Uterus (tissue), 4 donors: Measurements from ENCODE around the gene TOM1L1. TPM values are rescaled to one million over a fixed set of nuclear protein-coding genes. Genes with fewer than 3 reads are reported as not detected.

ENCODE experiments used
- DNase-seq, 2 donors: peaks; one replicate each; pipeline ENCODE4 v3.0.0-alpha.2; 2019 to 2020
- H3K27ac ChIP-seq, 2 donors: fragments of 200-600 bp; sonication (generic); 1 replicate in 1 of 2; 2 replicates in 1 of 2; pipeline ENCODE4 v1.5.1; 2016 to 2018
- H3K27me3 ChIP-seq, 2 donors: fragments of 200-600 bp; sonication (generic); one replicate each; pipeline ENCODE4 v1.5.1; 2018 to 2019; ENCODE audit warnings: control low read depth in 1 of 2
- H3K36me3 ChIP-seq, 2 donors: fragments of 200-600 bp; sonication (generic); one replicate each; pipeline ENCODE4 v1.5.1; 2019; ENCODE audit warnings: control low read depth in 1 of 2
- H3K4me1 ChIP-seq, 2 donors: fragments of 200-600 bp; sonication (generic); one replicate each; pipeline ENCODE4 v1.5.1; 2018 to 2019; ENCODE audit warnings: control low read depth in 1 of 2
- H3K4me3 ChIP-seq, 2 donors: fragments of 200-600 bp; sonication (generic); 1 replicate in 1 of 2; 2 replicates in 1 of 2; pipeline ENCODE4 v1.5.1; 2018 to 2019; ENCODE audit warnings: mild to moderate bottlenecking in 1 of 2
- H3K9me3 ChIP-seq, 2 donors: fragments of 200-600 bp; sonication (generic); one replicate each; pipeline ENCODE4 v1.5.1; 2019; ENCODE audit warnings: control low read depth in 1 of 2
- POLR2A ChIP-seq, 2 donors: fragments of 450-650 bp; IDR thresholded peaks; one replicate each; pipeline ENCODE4 v1.6.1; 2016; ENCODE audit warnings: antibody characterized with exemption in 2 of 2, mild to moderate bottlenecking in 1 of 2, moderate library complexity in 1 of 2
- intact Hi-C: fragments of 100-400 bp; cut with DNase I; formaldehyde crosslinking; loops from one replicate; pipeline ENCODE4 v1.15.1; 2023; ENCODE audit warnings: low total_unique reads
- total RNA-seq, 4 donors: library from RNA; depleted of rRNA in 3 of 4; stranded (reverse); fragments of >200 nt in 3 of 4; gene quantifications; one replicate each; pipeline versions ENCODE4 v1.1.0 to v1.2.4, GENCODE V29; 2014 to 2023
- TF ChIP-seq, protein P1 (sequence below), 4 experiments: fragments of 200-600 bp in 2 of 4; fragments of 450-650 bp in 2 of 4; sonication (generic) in 2 of 4; IDR thresholded peaks; one replicate each; pipeline ENCODE4 v1.5.1; 2016 to 2019; ENCODE audit warnings: antibody characterized with exemption in 4 of 4, mild to moderate bottlenecking in 2 of 4, moderate library complexity in 1 of 4
- donor health status: DM: yes; HTN: yes; CAD: no.

Gene TOM1L1
- total RNA-seq, 4 donors from 2014 or later: 3.1 to 37.1 (median 20.9) TPM

DNA sequence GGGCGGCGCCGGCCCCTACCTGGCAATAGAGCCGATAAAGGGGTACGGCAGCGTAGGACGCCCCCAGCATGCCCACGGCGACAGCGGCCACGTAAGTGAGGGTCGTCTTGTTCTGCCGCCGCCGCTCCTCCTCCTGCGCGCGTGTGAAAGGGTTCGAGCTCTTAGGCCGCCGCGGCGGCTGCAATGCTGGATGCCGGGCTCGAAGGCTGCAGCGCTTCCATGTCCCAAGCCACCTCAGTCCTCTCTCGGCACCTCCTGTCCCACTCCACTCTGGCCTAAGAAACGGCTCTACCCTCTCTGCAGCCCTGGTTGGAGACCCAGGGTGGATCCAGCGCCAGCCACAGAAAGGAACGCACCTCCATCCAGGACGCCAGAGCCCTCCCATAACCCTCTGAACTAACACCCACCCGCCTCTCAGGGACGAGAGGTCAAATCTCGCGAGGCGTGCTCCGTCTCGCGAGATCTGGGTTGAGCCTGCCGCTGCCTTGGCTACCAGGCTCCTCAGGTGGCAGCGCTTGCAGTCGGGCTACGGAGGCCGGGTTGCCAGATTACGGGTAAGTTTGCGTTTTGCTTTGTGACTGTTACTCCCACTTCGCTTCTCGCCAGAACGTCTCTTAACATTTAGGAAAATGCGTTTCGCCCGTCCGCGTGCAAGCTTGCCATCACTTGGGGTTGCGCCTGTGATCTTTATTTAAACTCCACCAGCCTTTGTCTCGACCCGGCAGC is 67.8 kb downstream of the TOM1L1 start, which contains the start of the genes COX11 and STXBP4:
Gene COX11 (minus strand): TSS at position 393 of the 726 bp plus-strand sequence. CDS start 8 bp downstream, at position 385.
Gene STXBP4 (plus strand): TSS at position 504 of the 726 bp plus-strand sequence. CDS start 17,455 bp downstream, outside the sequence.
- intact Hi-C loops: no loop called here
- TF ChIP-seq, protein P1, sequence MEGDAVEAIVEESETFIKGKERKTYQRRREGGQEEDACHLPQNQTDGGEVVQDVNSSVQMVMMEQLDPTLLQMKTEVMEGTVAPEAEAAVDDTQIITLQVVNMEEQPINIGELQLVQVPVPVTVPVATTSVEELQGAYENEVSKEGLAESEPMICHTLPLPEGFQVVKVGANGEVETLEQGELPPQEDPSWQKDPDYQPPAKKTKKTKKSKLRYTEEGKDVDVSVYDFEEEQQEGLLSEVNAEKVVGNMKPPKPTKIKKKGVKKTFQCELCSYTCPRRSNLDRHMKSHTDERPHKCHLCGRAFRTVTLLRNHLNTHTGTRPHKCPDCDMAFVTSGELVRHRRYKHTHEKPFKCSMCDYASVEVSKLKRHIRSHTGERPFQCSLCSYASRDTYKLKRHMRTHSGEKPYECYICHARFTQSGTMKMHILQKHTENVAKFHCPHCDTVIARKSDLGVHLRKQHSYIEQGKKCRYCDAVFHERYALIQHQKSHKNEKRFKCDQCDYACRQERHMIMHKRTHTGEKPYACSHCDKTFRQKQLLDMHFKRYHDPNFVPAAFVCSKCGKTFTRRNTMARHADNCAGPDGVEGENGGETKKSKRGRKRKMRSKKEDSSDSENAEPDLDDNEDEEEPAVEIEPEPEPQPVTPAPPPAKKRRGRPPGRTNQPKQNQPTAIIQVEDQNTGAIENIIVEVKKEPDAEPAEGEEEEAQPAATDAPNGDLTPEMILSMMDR (IDR thresholded peaks at IDR 0.05): peak in 3 of 4 experiments; percentile 22 to 37 (median 32)
- peak; percentile 71 to 77 for TF ChIP-seq POLR2A (IDR thresholded peaks at IDR 0.05)

DNA sequence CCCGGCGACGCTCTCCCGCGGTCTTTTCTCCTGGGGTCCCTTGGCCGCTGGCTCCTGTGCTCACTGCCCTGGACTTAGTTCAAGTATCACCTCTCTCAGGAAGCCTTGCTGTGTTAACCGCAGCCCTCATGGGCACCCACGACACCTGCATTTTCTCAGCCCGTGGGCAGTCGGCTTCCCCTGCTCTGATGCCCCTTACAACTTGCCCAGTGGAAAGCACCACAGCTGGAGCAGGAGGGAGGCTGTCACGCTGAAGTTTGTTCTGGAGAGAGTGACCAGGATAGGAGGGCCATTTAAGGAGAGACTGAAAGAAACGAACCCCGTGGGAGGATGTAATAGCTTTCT is 68.3 kb downstream of the TOM1L1 start:
- Histone ChIP-seq H3K36me3 (no peaks in the 10 kb centered on the region), H3K4me3 (peak overlapping the region; percentile 93), H3K9me3 (no peaks in the 10 kb centered on the region), H3K27me3 (no peaks in the 10 kb centered on the region), H3K27ac (peak overlapping the region; percentile 84 to 88), H3K4me1 (no peaks in the 10 kb centered on the region)
- no peak for DNase-seq
- intact Hi-C loops: no loop called here
- TF ChIP-seq POLR2A (IDR thresholded peaks at IDR 0.05): no peak
- TF ChIP-seq, protein P1 (IDR thresholded peaks at IDR 0.05): no peak

More for the DNA sequence above, 67.8 kb downstream of the TOM1L1 start, which contains the start of the genes COX11 and STXBP4:
- Histone ChIP-seq H3K27ac (peak within 1 kb of the TSS; percentile 84 to 88), H3K4me1 (no peaks in the 10 kb centered on the region), H3K9me3 (no peaks in the 10 kb centered on the region), H3K27me3 (no peaks in the 10 kb centered on the region), H3K4me3 (peak within 1 kb of the TSS; percentile 93), H3K36me3 (no peaks in the 10 kb centered on the region)
- DNase-seq: peak; percentile 94

GRCh38 chr17:54969658-54970572 is 69.3 kb downstream of the TOM1L1 start:
- H3K27ac ChIP-seq: peak overlapping the region; percentile 84 to 88
- no peaks in the 10 kb centered on the region for H3K27me3 ChIP-seq
- no peaks in the 10 kb centered on the region for H3K36me3 ChIP-seq
- H3K9me3 ChIP-seq: no peaks in the 10 kb centered on the region
- TF ChIP-seq, protein P1 (IDR thresholded peaks at IDR 0.05): no peak
- TF ChIP-seq POLR2A (IDR thresholded peaks at IDR 0.05): no peak
- H3K4me1 ChIP-seq: no peaks in the 10 kb centered on the region
- intact Hi-C loops: no loop called here
- peak overlapping the region; percentile 93 for H3K4me3 ChIP-seq
- DNase-seq: no peak

GRCh38 chr17:54971147-54971546 is 70.5 kb downstream of the TOM1L1 start:
- no peaks in the 10 kb centered on the region for H3K9me3 ChIP-seq
- H3K27me3 ChIP-seq: no peaks in the 10 kb centered on the region
- no peaks in the 10 kb centered on the region for H3K4me1 ChIP-seq
- DNase-seq: no peak
- intact Hi-C loops: no loop called here
- no peak overlapping the region for H3K4me3 ChIP-seq
- H3K36me3 ChIP-seq: no peaks in the 10 kb centered on the region
- H3K27ac ChIP-seq: no peak overlapping the region
- no peak for TF ChIP-seq POLR2A (IDR thresholded peaks at IDR 0.05)
- TF ChIP-seq, protein P1 (IDR thresholded peaks at IDR 0.05): no peak
